OCI-LY7 (cell line): Measurements from ENCODE around the gene WFDC2. TPM values are rescaled to one million over a fixed set of nuclear protein-coding genes. Genes with fewer than 3 reads are reported as not detected.
"Not testable (repeated sequence)": the region's sequence is repeated elsewhere in the genome, so short reads cannot be mapped to it uniquely, and the experiment has no call there.

ENCODE experiments used
- BruUV-seq: library from RNA; stranded (reverse); fragments of 400-500 nt; replicated peaks from 2 replicates; lab custom pipeline; 2021; lab: Mats Ljungman, UMichigan
- CTCF ChIA-PET: fragments of 300-600 bp; sonication (Branson Sonifier 250); formaldehyde crosslinking; loops from one replicate; lab custom pipeline; 2022; ENCODE audit warnings: antibody characterized with exemption; ENCODE audit not compliant: unreplicated experiment; lab: Charles Lee
- POLR2A ChIA-PET: fragments of 300-600 bp; sonication (Branson Sonifier 250); formaldehyde crosslinking; loops from one replicate; lab custom pipeline; 2022; ENCODE audit warnings: antibody characterized with exemption; lab: Charles Lee
- DNase-seq: peaks from one replicate; pipeline ENCODE4 v3.0.0-alpha.2; 2015; ENCODE audit warnings: low spot score
- H2AFZ ChIP-seq: fragments of 200-600 bp; sonication (generic), shearing (Covaris generic); 2 replicates; pipeline ENCODE4 v1.6.1; 2014; ENCODE audit warnings: mild to moderate bottlenecking, antibody characterized with exemption, low read length, moderate library complexity
- H3K27ac ChIP-seq: fragments of 200-600 bp; sonication (generic); 2 replicates; pipeline ENCODE4 v1.5.1; 2014; ENCODE audit warnings: mixed run types, low read depth, mild to moderate bottlenecking, moderate library complexity, low read length, inconsistent platforms; ENCODE audit not compliant: poor library complexity, severe bottlenecking
- H3K36me3 ChIP-seq: fragments of 200-600 bp; sonication (generic); 2 replicates; pipeline ENCODE4 v1.6.1; 2014; ENCODE audit warnings: mild to moderate bottlenecking, antibody characterized with exemption, low read length, moderate library complexity, mixed read lengths; ENCODE audit not compliant: insufficient read depth
- H3K4me1 ChIP-seq: fragments of 200-600 bp; sonication (generic); 2 replicates; pipeline ENCODE4 v1.5.1; 2014; ENCODE audit warnings: mild to moderate bottlenecking, low read length; ENCODE audit not compliant: insufficient read depth, poor library complexity, severe bottlenecking
- H3K4me2 ChIP-seq: fragments of 200-600 bp; sonication (generic); 2 replicates; pipeline ENCODE4 v1.6.1; 2014; ENCODE audit warnings: mild to moderate bottlenecking, low read length
- H3K4me3 ChIP-seq: fragments of 200-600 bp; sonication (generic); 2 replicates; pipeline ENCODE4 v1.5.1; 2014; ENCODE audit warnings: mild to moderate bottlenecking, low read depth, low read length; ENCODE audit not compliant: poor library complexity, severe bottlenecking
- H3K79me2 ChIP-seq: fragments of 200-600 bp; sonication (generic); 2 replicates; pipeline ENCODE4 v1.6.1; 2016; ENCODE audit warnings: low read depth, mild to moderate bottlenecking, low read length, moderate library complexity, mixed read lengths; ENCODE audit not compliant: insufficient read depth
- H3K9me2 ChIP-seq: fragments of 200-600 bp; sonication (generic); 2 replicates; pipeline ENCODE4 v1.6.1; 2016; ENCODE audit warnings: mild to moderate bottlenecking, low read length, mixed read lengths; ENCODE audit not compliant: insufficient read depth
- H3K9me3 ChIP-seq: fragments of 200-600 bp; sonication (generic); 2 replicates; pipeline ENCODE4 v1.6.1; 2014; ENCODE audit warnings: mild to moderate bottlenecking, mixed run types, low read length, mixed read lengths
- H4K20me1 ChIP-seq: fragments of 200-600 bp; sonication (generic); 2 replicates; pipeline ENCODE4 v1.6.1; 2014; ENCODE audit warnings: mild to moderate bottlenecking, antibody characterized with exemption, low read length, moderate library complexity, mixed read lengths; ENCODE audit not compliant: insufficient read depth
- EZH2phosphoT487 ChIP-seq: fragments of 200-600 bp; sonication (generic); IDR thresholded peaks from 2 replicates; pipeline ENCODE4 v1.6.1; 2018; ENCODE audit warnings: low read depth, borderline replicate concordance, mild to moderate bottlenecking, mixed run types, antibody characterized with exemption, low read length, moderate library complexity, mixed read lengths
- intact Hi-C: fragments of 100-400 bp; cut with micrococcal nuclease; formaldehyde crosslinking; loops from one replicate; pipeline ENCODE4 v1.10.0; 2022; ENCODE audit not compliant: unreplicated experiment
- total RNA-seq, 2 experiments: library from RNA; depleted of rRNA in 1 of 2; stranded (reverse); fragments of >200 nt in 1 of 2; shearing (Covaris generic) in 1 of 2; gene quantifications; 2 replicates each; pipeline ENCODE4 v1.2.3, GENCODE V29; 2014 to 2022
- TF ChIP-seq, protein P1 (sequence below): fragments of 200-600 bp; sonication (generic); conservative IDR thresholded peaks from 2 replicates; pipeline ENCODE4 v1.5.1; 2014; ENCODE audit warnings: mild to moderate bottlenecking, antibody characterized with exemption, low read length, moderate library complexity, mixed read lengths

Gene WFDC2
- total RNA-seq, 2 experiments from 2014 or later, result 0.46 to 4.4 TPM

- BruUV-seq, result no TSS peak
- no peak overlapping the region for H2AFZ ChIP-seq
- POLR2A ChIA-PET, result no interaction called here
- H4K20me1 ChIP-seq, result no peaks in the 10 kb centered on the region
- H3K9me3 ChIP-seq, result no peaks in the 10 kb centered on the region
- H3K4me1 ChIP-seq, result no peaks in the 10 kb centered on the region
- H3K9me2 ChIP-seq, result no peaks in the 10 kb centered on the region
- H3K4me3 ChIP-seq, result no peak overlapping the region
- intact Hi-C loops, result no loop called here
- H3K27ac ChIP-seq, result no peak overlapping the region
- no peaks in the 10 kb centered on the region for H3K79me2 ChIP-seq
- CTCF ChIA-PET, result no interaction called here
- H3K4me2 ChIP-seq, result no peak overlapping the region
- TF ChIP-seq, protein P1, sequence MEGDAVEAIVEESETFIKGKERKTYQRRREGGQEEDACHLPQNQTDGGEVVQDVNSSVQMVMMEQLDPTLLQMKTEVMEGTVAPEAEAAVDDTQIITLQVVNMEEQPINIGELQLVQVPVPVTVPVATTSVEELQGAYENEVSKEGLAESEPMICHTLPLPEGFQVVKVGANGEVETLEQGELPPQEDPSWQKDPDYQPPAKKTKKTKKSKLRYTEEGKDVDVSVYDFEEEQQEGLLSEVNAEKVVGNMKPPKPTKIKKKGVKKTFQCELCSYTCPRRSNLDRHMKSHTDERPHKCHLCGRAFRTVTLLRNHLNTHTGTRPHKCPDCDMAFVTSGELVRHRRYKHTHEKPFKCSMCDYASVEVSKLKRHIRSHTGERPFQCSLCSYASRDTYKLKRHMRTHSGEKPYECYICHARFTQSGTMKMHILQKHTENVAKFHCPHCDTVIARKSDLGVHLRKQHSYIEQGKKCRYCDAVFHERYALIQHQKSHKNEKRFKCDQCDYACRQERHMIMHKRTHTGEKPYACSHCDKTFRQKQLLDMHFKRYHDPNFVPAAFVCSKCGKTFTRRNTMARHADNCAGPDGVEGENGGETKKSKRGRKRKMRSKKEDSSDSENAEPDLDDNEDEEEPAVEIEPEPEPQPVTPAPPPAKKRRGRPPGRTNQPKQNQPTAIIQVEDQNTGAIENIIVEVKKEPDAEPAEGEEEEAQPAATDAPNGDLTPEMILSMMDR, result no peak
- TF ChIP-seq EZH2phosphoT487, result no peak
- H3K36me3 ChIP-seq, result no peaks in the 10 kb centered on the region
- no peak for DNase-seq
Measured at GRCh38 chr20:45467861-45468260, 1.7 kb upstream of the WFDC2 start.

- intact Hi-C loops, result no loop called here
- H3K79me2 ChIP-seq, result no peaks in the 10 kb centered on the region
- H3K27ac ChIP-seq, result no peak overlapping the region
- TF ChIP-seq, protein P1, result no peak
- no peak for TF ChIP-seq EZH2phosphoT487
- no peaks in the 10 kb centered on the region for H3K36me3 ChIP-seq
- H3K9me2 ChIP-seq, result no peaks in the 10 kb centered on the region
- no TSS peak for BruUV-seq
- H3K4me2 ChIP-seq, result no peak overlapping the region
- ChIA-PET POLR2A (interaction anchor here (0.6 kb wide), 1 partner anchor 206 kb away, joined by 3 read pairs; no protein-coding TSS in a partner anchor), CTCF (no interaction called here)
- H2AFZ ChIP-seq, result no peak overlapping the region
- H3K9me3 ChIP-seq, result no peaks in the 10 kb centered on the region
- H3K4me3 ChIP-seq, result no peak overlapping the region
- no peaks in the 10 kb centered on the region for H4K20me1 ChIP-seq
- H3K4me1 ChIP-seq, result no peaks in the 10 kb centered on the region
- no peak for DNase-seq
Measured at GRCh38 chr20:45470262-45470931, 844 bp downstream of the WFDC2 start.

GRCh38 chr20:45470937-45471336, 1.4 kb downstream of the WFDC2 start:
- Histone ChIP-seq H2AFZ (no peak overlapping the region), H3K79me2 (no peaks in the 10 kb centered on the region), H3K9me3 (no peaks in the 10 kb centered on the region), H3K36me3 (no peaks in the 10 kb centered on the region), H3K4me3 (no peak overlapping the region), H4K20me1 (no peaks in the 10 kb centered on the region), H3K27ac (no peak overlapping the region), H3K9me2 (no peaks in the 10 kb centered on the region), H3K4me1 (no peaks in the 10 kb centered on the region), H3K4me2 (no peak overlapping the region)
- intact Hi-C loops, result no loop called here
- BruUV-seq, result no TSS peak
- no peak for DNase-seq
- no peak for TF ChIP-seq EZH2phosphoT487
- TF ChIP-seq, protein P1, result no peak; the same call in 1 of the 2 replicates
- ChIA-PET POLR2A (no interaction called here), CTCF (no interaction called here)

- intact Hi-C loops, H3K4me2 ChIP-seq, CTCF ChIA-PET, DNase-seq, H3K4me3 ChIP-seq, H3K27ac ChIP-seq, H4K20me1 ChIP-seq, H2AFZ ChIP-seq, H3K9me3 ChIP-seq, H3K9me2 ChIP-seq, H3K4me1 ChIP-seq, H3K79me2 ChIP-seq, POLR2A ChIA-PET, BruUV-seq, H3K36me3 ChIP-seq: not testable (repeated sequence)
Measured at GRCh38 chr20:45472286-45472685, 2.7 kb downstream of the WFDC2 start.
